IMR-90 (cell line): ENCODE data around the gene ZNF768. TPM values are rescaled to one million over a fixed set of nuclear protein-coding genes. Genes with fewer than 3 reads are reported as not detected.
"Not testable (repeated sequence)": the region's sequence is repeated elsewhere in the genome, so short reads cannot be mapped to it uniquely, and the experiment has no call there.

ENCODE experiments used
- ATAC-seq: fragments of 200-7000 bp; cut with Tn5 transposase; 2 replicates; pipeline ENCODE4 v1.9.1; 2020; ENCODE audit warnings: low read depth, mild to moderate bottlenecking, moderate library complexity
- BruUV-seq: library from RNA; stranded (reverse); fragments of 400-500 nt; replicated peaks from 2 replicates; lab custom pipeline; 2021; lab: Mats Ljungman, UMichigan
- CTCF ChIA-PET: fragments of 300-600 bp; formaldehyde crosslinking; extraction: SDS; loops from one replicate; lab custom pipeline; 2021; ENCODE audit warnings: antibody characterized with exemption; lab: Yijun Ruan, JAX
- POLR2A ChIA-PET: fragments of 300-600 bp; sonication (Branson Sonifier 250); formaldehyde crosslinking; loops from one replicate; lab custom pipeline; 2022; ENCODE audit warnings: antibody characterized with exemption; ENCODE audit not compliant: unreplicated experiment; lab: Charles Lee
- DNase-seq: peaks from one replicate; pipeline ENCODE4 v3.0.0; 2013
- H2AFZ ChIP-seq: replicated peaks from 2 replicates; pipeline ENCODE3; 2013; ENCODE audit warnings: low read length, mild to moderate bottlenecking; ENCODE audit not compliant: poor library complexity
- H2AK5ac ChIP-seq: 2 replicates; pipeline ENCODE4 v1.6.1; 2013; ENCODE audit warnings: low read depth, low read length, inconsistent platforms
- H2AK9ac ChIP-seq: replicated peaks from 2 replicates; pipeline ENCODE3; 2013; ENCODE audit warnings: mild to moderate bottlenecking, low read depth, low read length, moderate library complexity; ENCODE audit not compliant: poor library complexity
- H2BK120ac ChIP-seq: 2 replicates; pipeline ENCODE4 v1.6.1; 2013; ENCODE audit warnings: low read depth, low read length, inconsistent platforms
- H2BK15ac ChIP-seq: 3 replicates; pipeline ENCODE4 v1.6.1; 2013; ENCODE audit warnings: low read depth, low read length, inconsistent platforms
- H2BK20ac ChIP-seq: 2 replicates; pipeline ENCODE4 v1.6.1; 2013; ENCODE audit warnings: low read depth, mild to moderate bottlenecking, inconsistent platforms, low read length, moderate library complexity
- H2BK5ac ChIP-seq: 2 replicates; pipeline ENCODE4 v1.6.1; 2013; ENCODE audit warnings: mild to moderate bottlenecking, low read depth, low read length, inconsistent platforms; ENCODE audit not compliant: poor library complexity, severe bottlenecking
- H3K14ac ChIP-seq: replicated peaks from 2 replicates; pipeline ENCODE4 v1.6.1; 2013; ENCODE audit warnings: low read depth, low read length, inconsistent platforms
- H3K18ac ChIP-seq: 2 replicates; pipeline ENCODE4 v1.6.1; 2013; ENCODE audit warnings: low read depth, low read length, control low read depth
- H3K23ac ChIP-seq: 2 replicates; pipeline ENCODE4 v1.6.1; 2013; ENCODE audit warnings: low read depth, low read length, inconsistent platforms
- H3K27ac ChIP-seq: 2 replicates; pipeline ENCODE4 v1.5.1; 2013; ENCODE audit warnings: mild to moderate bottlenecking, control low read depth, low read length; ENCODE audit not compliant: insufficient read depth
- H3K27me3 ChIP-seq: 2 replicates; pipeline ENCODE4 v1.6.1; 2013; ENCODE audit warnings: low read length; ENCODE audit not compliant: control insufficient read depth, insufficient read depth
- H3K36me3 ChIP-seq: 2 replicates; pipeline ENCODE4 v1.6.1; 2013; ENCODE audit warnings: low read length, mixed read lengths; ENCODE audit not compliant: control insufficient read depth, insufficient read depth
- H3K4ac ChIP-seq: 2 replicates; pipeline ENCODE4 v1.6.1; 2013; ENCODE audit warnings: low read depth, low read length, inconsistent platforms
- H3K4me1 ChIP-seq: 2 replicates; pipeline ENCODE4 v1.6.1; 2013; ENCODE audit warnings: low read length, mixed read lengths; ENCODE audit not compliant: control insufficient read depth, insufficient read depth
- H3K4me2 ChIP-seq: 2 replicates; pipeline ENCODE4 v1.6.1; 2013; ENCODE audit warnings: low read depth, mild to moderate bottlenecking, control low read depth, low read length, moderate library complexity
- H3K4me3 ChIP-seq: 2 replicates; pipeline ENCODE4 v1.5.1; 2013; ENCODE audit warnings: low read depth, mild to moderate bottlenecking, control low read depth, low read length, moderate library complexity; ENCODE audit not compliant: insufficient read depth
- H3K56ac ChIP-seq: 2 replicates; pipeline ENCODE4 v1.6.1; 2013; ENCODE audit warnings: low read length, inconsistent platforms; ENCODE audit not compliant: insufficient read depth; ENCODE audit errors: extremely low read depth
- H3K79me1 ChIP-seq, 2 experiments: 2 replicates each; pipeline ENCODE4 v1.6.1; 2013; ENCODE audit warnings: low read length in 2 of 2, inconsistent platforms in 1 of 2, low read depth in 1 of 2
- H3K9ac ChIP-seq: 2 replicates; pipeline ENCODE4 v1.6.1; 2013; ENCODE audit warnings: low read depth, low read length, control low read depth
- H3K9me1 ChIP-seq: 2 replicates; pipeline ENCODE4 v1.6.1; 2013; ENCODE audit warnings: low read length, inconsistent platforms; ENCODE audit not compliant: insufficient read depth
- H3K9me3 ChIP-seq: 2 replicates; pipeline ENCODE4 v1.6.1; 2013; ENCODE audit warnings: low read length; ENCODE audit not compliant: control insufficient read depth, insufficient read depth
- H4K20me1 ChIP-seq: 2 replicates; pipeline ENCODE4 v1.6.1; 2013; ENCODE audit warnings: low read length, inconsistent platforms; ENCODE audit not compliant: insufficient read depth
- H4K5ac ChIP-seq: 2 replicates; pipeline ENCODE4 v1.6.1; 2013; ENCODE audit warnings: mild to moderate bottlenecking, low read depth, low read length, control low read depth
- H4K8ac ChIP-seq, 2 experiments: 2 replicates each; pipeline ENCODE4 v1.6.1; 2013; ENCODE audit warnings: low read depth in 2 of 2, low read length in 2 of 2, control low read depth in 1 of 2, inconsistent platforms in 1 of 2
- H4K91ac ChIP-seq: 2 replicates; pipeline ENCODE4 v1.6.1; 2013; ENCODE audit warnings: low read depth, low read length, inconsistent platforms; ENCODE audit not compliant: insufficient read depth
- WGBS, 2 experiments: methylation state at CpG; one replicate each; pipeline versions ENCODE4 v1.1.5 to v1.1.7; 2013; ENCODE audit warnings: missing lambda C conversion rate in 2 of 2; ENCODE audit not compliant: insufficient read length in 1 of 2; ENCODE audit errors: extremely low coverage in 2 of 2; 5-methylcytosine and 5-hydroxymethylcytosine counted together
- dilution Hi-C: fragments of 300-500 bp; cut with HindIII; formaldehyde crosslinking; loops from one replicate; pipeline ENCODE4 v1.14.3; 2018; ENCODE audit warnings: low sequenced_read_pairs; ENCODE audit not compliant: unreplicated experiment
- in situ Hi-C: fragments of 300-500 bp; cut with MboI; formaldehyde crosslinking; loops from 3 replicates; pipeline ENCODE4 v1.14.3; 2019; ENCODE audit warnings: low sequenced_read_pairs, inconsistent platforms, mixed read lengths
- intact Hi-C: fragments of 100-400 bp; cut with micrococcal nuclease; formaldehyde crosslinking; loops from 2 replicates; pipeline ENCODE4 v1.10.0; 2022
- polyA plus RNA-seq, 3 experiments: library from polyadenylated mRNA; depleted of rRNA; stranded (reverse); fragments of >200 nt; gene quantifications; 2 replicates each; pipeline ENCODE4 v1.2.3, GENCODE V29; 2012; ENCODE audit warnings: low replicate concordance in 1 of 3
- total RNA-seq: library from RNA; depleted of rRNA; stranded (reverse); fragments of >200 nt; gene quantifications from 2 replicates; pipeline ENCODE4 v1.2.3, GENCODE V29; 2012

Gene ZNF768
- total and polyA plus RNA-seq, 2 of the 4 experiments (the other 2 are of a cell fraction), result 9.3 to 22.1 TPM

- Histone ChIP-seq H2AK9ac (peak overlapping the region; percentile 50), H3K79me1 (peaks cover 8 to 11% of the 10 kb centered on the region in 2 experiments), H3K4me1 (peaks cover 15% of the 10 kb centered on the region)
- 93% methylated on average over 3 of the region's 13 CpGs; no CpG with 5 or more reads in 1 of the 2 experiments for WGBS, 2 experiments
- H4K20me1 ChIP-seq, H2BK15ac ChIP-seq, H3K36me3 ChIP-seq, H4K8ac ChIP-seq, H3K4me3 ChIP-seq, H3K27ac ChIP-seq, H2AK5ac ChIP-seq, H4K91ac ChIP-seq, H3K4me2 ChIP-seq, H3K18ac ChIP-seq, H3K27me3 ChIP-seq, H2BK120ac ChIP-seq, POLR2A ChIA-PET, intact Hi-C loops, H3K56ac ChIP-seq, H2BK5ac ChIP-seq, H2BK20ac ChIP-seq, H2AFZ ChIP-seq, BruUV-seq, H3K23ac ChIP-seq, H3K4ac ChIP-seq, H3K9ac ChIP-seq, ATAC-seq, H4K5ac ChIP-seq, H3K14ac ChIP-seq, dilution Hi-C loops, H3K9me3 ChIP-seq, CTCF ChIA-PET, DNase-seq, H3K9me1 ChIP-seq: not testable (repeated sequence)
- in situ Hi-C loops, result loop anchor here (5.0 kb wide), 1 partner anchor 32 kb away; the partner anchor contains the start of gene ZNF688
Measured at GRCh38 chr16:30539986-30540526, 13.7 kb upstream of the ZNF768 start.
